ENCODE data around the gene KPNB1.
A peak's percentile ranks its signal among the peaks of the same experiment; 100 is the strongest.

Gene KPNB1

GRCh38 chr17:47649153-47649971, at the start of gene KPNB1:
Gene KPNB1 (plus strand): TSS chr17:47649919. CDS start chr17:47650245, 326 bp downstream.
- DNase-seq (ENCODE audit: low read depth in 1 of 2, low spot score in 1 of 2): peak; percentile 89 to 98

GRCh38 chr17:47603830-47604597, 45.7 kb upstream of the KPNB1 start:
- no peak for DNase-seq (ENCODE audit: low read depth in 1 of 2, low spot score in 1 of 2)

- DNase-seq (ENCODE audit: low read depth in 1 of 2, low spot score in 1 of 2): no peak
These were observed 45.2 kb upstream of the KPNB1 start for GRCh38 chr17:47604598-47604927.

- DNase-seq (ENCODE audit: low read depth in 1 of 2, low spot score in 1 of 2): no peak
These were observed 44.7 kb upstream of the KPNB1 start for GRCh38 chr17:47605011-47605410.

- no peak for DNase-seq (ENCODE audit: low read depth in 1 of 2, low spot score in 1 of 2)
These were observed 42.2 kb upstream of the KPNB1 start for GRCh38 chr17:47607481-47607880.

GRCh38 chr17:47611372-47612350, 38.1 kb upstream of the KPNB1 start:
- no peak for DNase-seq (ENCODE audit: low read depth in 1 of 2, low spot score in 1 of 2)

GRCh38 chr17:47615766-47616424, 33.8 kb upstream of the KPNB1 start:
- peak in 1 of 2 donors; percentile 10 for DNase-seq (ENCODE audit: low read depth in 1 of 2, low spot score in 1 of 2)

- no peak for DNase-seq (ENCODE audit: low read depth in 1 of 2, low spot score in 1 of 2)
These were observed 31.3 kb upstream of the KPNB1 start for GRCh38 chr17:47618410-47618809.

- no peak for DNase-seq (ENCODE audit: low read depth in 1 of 2, low spot score in 1 of 2)
These were observed 29.0 kb upstream of the KPNB1 start for GRCh38 chr17:47620503-47621245.

- DNase-seq (ENCODE audit: low read depth in 1 of 2, low spot score in 1 of 2): no peak
These were observed 28.2 kb upstream of the KPNB1 start for GRCh38 chr17:47621293-47622179.

GRCh38 chr17:47622180-47622549, 27.6 kb upstream of the KPNB1 start:
- no peak for DNase-seq (ENCODE audit: low read depth in 1 of 2, low spot score in 1 of 2)

- no peak for DNase-seq (ENCODE audit: low read depth in 1 of 2, low spot score in 1 of 2)
These were observed 25.0 kb upstream of the KPNB1 start for GRCh38 chr17:47624727-47625068.

- DNase-seq (ENCODE audit: low read depth in 1 of 2, low spot score in 1 of 2): no peak
These were observed 21.6 kb upstream of the KPNB1 start for GRCh38 chr17:47628014-47628566.

- no peak for DNase-seq (ENCODE audit: low read depth in 1 of 2, low spot score in 1 of 2)
These were observed 19.9 kb upstream of the KPNB1 start for GRCh38 chr17:47629826-47630225.

- no peak for DNase-seq (ENCODE audit: low read depth in 1 of 2, low spot score in 1 of 2)
These were observed 19.1 kb upstream of the KPNB1 start for GRCh38 chr17:47630614-47631013.

- DNase-seq (ENCODE audit: low read depth in 1 of 2, low spot score in 1 of 2): no peak
These were observed 16.7 kb upstream of the KPNB1 start for GRCh38 chr17:47632991-47633390.

- no peak for DNase-seq (ENCODE audit: low read depth in 1 of 2, low spot score in 1 of 2)
These were observed 15.7 kb upstream of the KPNB1 start for GRCh38 chr17:47633996-47634395.

- no peak for DNase-seq (ENCODE audit: low read depth in 1 of 2, low spot score in 1 of 2)
These were observed 14.8 kb upstream of the KPNB1 start for GRCh38 chr17:47634870-47635269.

- no peak for DNase-seq (ENCODE audit: low read depth in 1 of 2, low spot score in 1 of 2)
These were observed 14.0 kb upstream of the KPNB1 start for GRCh38 chr17:47635734-47636133.

All from activated CD4-positive, alpha-beta T cell treated with anti-CD3 and anti-CD28 coated beads, Interleukin-2, amount 50 U/mL, for 24 hours (primary cell).